Heart right ventricle (tissue), 16 donors: ENCODE measurements around the gene COG5. TPM values are rescaled to one million over a fixed set of nuclear protein-coding genes. Genes with fewer than 3 reads are reported as not detected.

Experiments used
- ATAC-seq, 8 donors: fragments of 200-7000 bp; cut with Tn5 transposase; one replicate each; pipeline ENCODE4 v1.9.1; 2020; ENCODE audit warnings: mild to moderate bottlenecking in 8 of 8, moderate library complexity in 8 of 8, moderate number of reproducible peaks in 1 of 8
- DNase-seq, 2 donors: peaks; one replicate each; pipeline ENCODE4 v3.0.0-alpha.2; 2020
- H3K27ac ChIP-seq, 10 donors: fragments of 200-600 bp; sonication (generic) in 2 of 10; one replicate each; pipeline versions ENCODE4 v1.5.0 to v1.8.0; 2020 to 2022; ENCODE audit warnings: mild to moderate bottlenecking in 3 of 10
- H3K27me3 ChIP-seq, 7 donors: fragments of 200-600 bp; one replicate each; pipeline ENCODE4 v1.8.0; 2021 to 2022; ENCODE audit warnings: mild to moderate bottlenecking in 2 of 7
- H3K36me3 ChIP-seq, 9 donors: fragments of 200-600 bp; sonication (generic) in 1 of 9; one replicate each; pipeline versions ENCODE4 v1.5.0 to v1.8.0; 2020 to 2022; ENCODE audit warnings: mild to moderate bottlenecking in 2 of 9
- H3K4me1 ChIP-seq, 9 donors: fragments of 200-600 bp; sonication (generic) in 1 of 9; one replicate each; pipeline versions ENCODE4 v1.5.0 to v1.8.0; 2020 to 2022; ENCODE audit warnings: mild to moderate bottlenecking in 4 of 9
- H3K4me3 ChIP-seq, 10 donors: fragments of 200-600 bp; sonication (generic) in 2 of 10; one replicate each; pipeline versions ENCODE4 v1.5.0 to v1.8.0; 2020 to 2022; ENCODE audit warnings: mild to moderate bottlenecking in 7 of 10, moderate library complexity in 2 of 10
- H3K9me3 ChIP-seq, 11 donors: fragments of 200-600 bp in 10 of 11; sonication (generic) in 2 of 11; one replicate each; pipeline versions ENCODE4 v1.5.0 to v1.8.0; 2013 to 2022; ENCODE audit warnings: mild to moderate bottlenecking in 2 of 11, control low read depth in 1 of 11, moderate library complexity in 1 of 11
- CTCF ChIP-seq, 9 donors: fragments of 200-600 bp; sonication (generic) in 2 of 9; IDR thresholded peaks; one replicate each; pipeline versions ENCODE4 v1.5.0 to v1.8.0; 2021 to 2022; ENCODE audit warnings: antibody characterized with exemption in 9 of 9, mild to moderate bottlenecking in 5 of 9, moderate library complexity in 1 of 9
- WGBS, 2 donors: extraction: QIAGEN DNeasy Blood & Tissue Kit; methylation state at CpG; one replicate each; pipeline ENCODE4 v1.1.7; 2013; ENCODE audit warnings: inconsistent platforms in 1 of 2; 5-methylcytosine and 5-hydroxymethylcytosine counted together
- intact Hi-C, 10 donors: fragments of 100-400 bp; cut with DNase I; formaldehyde crosslinking; loops; one replicate each; pipeline versions ENCODE4 v1.11.1 to v1.14.2; 2022
- polyA plus RNA-seq, 2 donors: library from polyadenylated mRNA; stranded (reverse); fragments of 200-250 nt; gene quantifications; one replicate each; pipeline ENCODE4 v1.2.3, GENCODE V29; 2013
- total RNA-seq, 10 donors: library from RNA; stranded (reverse); fragmentation: NEBNext Ultra II Directional in 3 of 10; extraction: Animal tissue kit (Norgen Biotek cat#: 25700) in 3 of 10; gene quantifications; one replicate each; pipeline versions ENCODE4 v1.2.1 to v1.2.4, GENCODE V29; 2021 to 2023
- donor health status: Arrhythmogenic right ventricular cardiomyopathy.
- donor health status: ischemic (EF 13 %, LVEDD 7.1; RV severe dilation, severe dysfunction).
- donor health status: healthy with polysubstance abuse.
- donor health status: DM: no; HTN: yes; CAD: no.
- donor health status: DM: no; HTN: no; CAD: no.
- donor health status: ischemic (EF 25% LVEDD 6.9; RV normal size, moderate dysfunction).
- donor health status: ischemic (EF 25% LVEDD 5.7; RV mildly dilated, moderate dysfunction).
- donor health status: healthy.
- donor health status: DM: yes; HTN: yes; CAD: no.
- donor health status: Ischemic cardiomyopathy.
- donor health status: ischemic (EF 35%, LVEDD 5.7; RV mildly dilated, moderate dysfunction).
- donor health status: nonischemic (EF 11% LVEDD 7.7; RV severe dilation, severe dysfunction).
- donor health status: DM: yes; HTN: yes; CAD: no.
- donor health status: PGD.
- donor health status: ischemic (EF 29% LVEDD 5.4; RV normal size, mild dysfunction).
- donor health status: nonischemic (EF 23%, LVEDD 6.1; RV moderate dilation, normal function).

The COG5 gene
- total and polyA plus RNA-seq, 12 donors = 8.4 to 65.8 (median 52.2) TPM

- H3K36me3 ChIP-seq = peaks cover 0 to 5% (median 0%) of the 10 kb centered on the region in 9 donors
- H3K9me3 ChIP-seq = peaks cover 0 to 10% (median 0%) of the 10 kb centered on the region in 11 donors
- no peak for TF ChIP-seq CTCF (IDR thresholded peaks at IDR 0.05)
- no peak for DNase-seq
- ATAC-seq = peak in 2 of 8 donors; percentile 57 to 74
- 38 to 67% methylated on average over 1 of the region's 1 CpG for WGBS, 2 donors
- H3K4me1 ChIP-seq = peaks cover 0 to 8% (median 0%) of the 10 kb centered on the region in 9 donors
- intact Hi-C loops = no loop called here
- no peaks in the 10 kb centered on the region for H3K27me3 ChIP-seq
- no peak overlapping the region for H3K4me3 ChIP-seq
- no peak overlapping the region for H3K27ac ChIP-seq
Observed at GRCh38 chr7:107304063-107304462, 259.7 kb downstream of the COG5 start.

- Histone ChIP-seq H3K4me3 (no peak overlapping the region), H3K9me3 (peaks cover 0 to 10% (median 0%) of the 10 kb centered on the region in 11 donors), H3K27ac (no peak overlapping the region), H3K36me3 (peaks cover 0 to 12% (median 0%) of the 10 kb centered on the region in 9 donors), H3K27me3 (no peaks in the 10 kb centered on the region), H3K4me1 (peaks cover 0 to 8% (median 0%) of the 10 kb centered on the region in 9 donors)
- no peak for TF ChIP-seq CTCF (IDR thresholded peaks at IDR 0.05)
- no peak for DNase-seq
- ATAC-seq = no peak
- WGBS, 2 donors = 93 to 94% methylated on average over 2 of the region's 2 CpGs
- intact Hi-C loops = no loop called here
Observed at GRCh38 chr7:107302250-107302847, 261.4 kb downstream of the COG5 start.

DNA sequence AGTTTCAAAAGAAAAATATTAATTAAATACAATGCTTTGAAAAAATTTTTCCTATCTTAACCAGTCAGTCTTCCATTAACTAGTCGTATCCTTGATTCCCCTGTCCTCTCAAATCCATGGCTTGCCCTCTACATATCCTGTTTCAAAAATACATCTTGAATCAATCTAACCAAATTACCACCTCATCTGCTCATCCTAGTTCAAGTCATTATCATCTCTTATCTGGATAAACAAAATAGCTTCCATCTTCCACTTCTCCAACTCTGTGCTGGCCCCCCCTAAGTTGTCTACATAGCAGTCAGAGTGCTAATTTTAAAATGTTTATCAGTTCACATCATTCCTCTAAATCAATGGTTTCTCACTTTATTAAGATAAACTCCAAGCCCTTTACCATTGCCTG lies 269.5 kb downstream of the COG5 start:
- H3K4me3 ChIP-seq = no peak overlapping the region
- intact Hi-C loops = no loop called here
- no peaks in the 10 kb centered on the region for H3K27me3 ChIP-seq
- H3K36me3 ChIP-seq = peaks cover 0 to 28% (median 8%) of the 10 kb centered on the region in 9 donors
- H3K9me3 ChIP-seq = no peaks in the 10 kb centered on the region
- TF ChIP-seq CTCF (IDR thresholded peaks at IDR 0.05) = no peak
- H3K4me1 ChIP-seq = no peaks in the 10 kb centered on the region
- H3K27ac ChIP-seq = no peak overlapping the region
- ATAC-seq = no peak
- DNase-seq = no peak
- WGBS, 2 donors = 95 to 98% methylated on average over 1 of the region's 1 CpG

GRCh38 chr7:107292591-107292990 lies 271.1 kb downstream of the COG5 start:
- Histone ChIP-seq H3K4me1 (no peaks in the 10 kb centered on the region), H3K36me3 (peaks cover 0 to 26% (median 5%) of the 10 kb centered on the region in 9 donors), H3K27me3 (no peaks in the 10 kb centered on the region), H3K4me3 (no peak overlapping the region), H3K27ac (no peak overlapping the region), H3K9me3 (no peaks in the 10 kb centered on the region)
- WGBS, 2 donors = 79 to 83% methylated on average over 2 of the region's 2 CpGs
- intact Hi-C loops = no loop called here
- DNase-seq (no peak), ATAC-seq (no peak)
- no peak for TF ChIP-seq CTCF (IDR thresholded peaks at IDR 0.05)
